A549 (cell line): ENCODE data around the gene PNMA8B. TPM values are rescaled to one million over a fixed set of nuclear protein-coding genes. Genes with fewer than 3 reads are reported as not detected.

Source experiments
- ATAC-seq, 2 experiments: fragments of 200-7000 bp in 1 of 2; fragments of >200 bp in 1 of 2; cut with Nextera tagmentation in 1 of 2; cut with Tn5 transposase in 1 of 2; 3 replicates each; pipeline versions ENCODE4 v1.8.0 to v1.9.1; 2018 to 2020; ENCODE audit warnings: mild to moderate bottlenecking in 1 of 2, moderate library complexity in 1 of 2
- CTCF ChIA-PET: fragments of 300-600 bp; sonication (Branson Sonifier 250); formaldehyde crosslinking; extraction: SDS; loops from one replicate; lab custom pipeline; 2021; ENCODE audit warnings: antibody characterized with exemption, inconsistent platforms; lab: Yijun Ruan, JAX
- POLR2A ChIA-PET: fragments of 350-600 bp; formaldehyde crosslinking; extraction: SDS; loops from one replicate; lab custom pipeline; 2021; ENCODE audit warnings: antibody characterized with exemption, inconsistent platforms; lab: Yijun Ruan, JAX
- DNase-seq, 2 experiments: peaks; one replicate each; pipeline versions ENCODE4 v3.0.0 to v3.0.0-alpha.2; 2011 to 2016; ENCODE audit warnings: low read depth in 1 of 2, low spot score in 1 of 2
- FAIRE-seq: peaks from 2 replicates; lab custom pipeline; 2011; peaks lifted over from hg19 to GRCh38; lab: Jason Lieb, UNC
- H3K27ac ChIP-seq, 2 experiments: fragments of >200 bp; sonication (Bioruptor Twin); formaldehyde crosslinking; 3 replicates each; pipeline ENCODE4 v1.5.1; 2016 to 2017
- H3K4me1 ChIP-seq: fragments of >200 bp; sonication (Bioruptor Twin); formaldehyde crosslinking; 3 replicates; pipeline ENCODE4 v1.6.1; 2016
- H3K4me2 ChIP-seq: fragments of >200 bp; sonication (Bioruptor Twin); formaldehyde crosslinking; 3 replicates; pipeline ENCODE4 v1.6.1; 2016
- H3K4me3 ChIP-seq: fragments of >200 bp; sonication (Bioruptor Twin); formaldehyde crosslinking; 3 replicates; pipeline ENCODE4 v1.5.1; 2016
- H3K9me3 ChIP-seq: fragments of >200 bp; sonication (Bioruptor Twin); formaldehyde crosslinking; 3 replicates; pipeline ENCODE4 v1.6.1; 2016
- ATOH8 ChIP-seq: fragments of 250-450 bp; sonication (Bioruptor Pico); IDR thresholded peaks from 2 replicates; pipeline ENCODE4 v1.5.0; 2020; ENCODE audit warnings: low read depth, mild to moderate bottlenecking, moderate library complexity
- BHLHE40 ChIP-seq: IDR thresholded peaks from 2 replicates; pipeline ENCODE4 v1.6.1; 2012; ENCODE audit warnings: low read depth, low read length, inconsistent platforms
- CEBPB ChIP-seq, 2 experiments: fragments of >200 bp in 1 of 2; sonication (Bioruptor Twin) in 1 of 2; formaldehyde crosslinking in 1 of 2; IDR thresholded peaks; 2 replicates each; pipeline ENCODE4 v1.6.1; 2012 to 2016
- CHD2 ChIP-seq: fragments of 150-350 bp; IDR thresholded peaks from 2 replicates; pipeline ENCODE4 v1.6.1; 2014; ENCODE audit warnings: low read length; ENCODE audit not compliant: partially characterized antibody
- CTCF ChIP-seq: fragments of >200 bp; sonication (Bioruptor Twin); formaldehyde crosslinking; IDR thresholded peaks from 3 replicates; pipeline ENCODE4 v1.5.1; 2016
- FOSL2 ChIP-seq, 2 experiments: fragments of 450-650 bp in 1 of 2; fragments of >200 bp in 1 of 2; sonication (Bioruptor Twin) in 1 of 2; formaldehyde crosslinking; IDR thresholded peaks; 2 replicates each; pipeline versions ENCODE4 v1.5.0 to v1.6.1; 2016 to 2020; ENCODE audit warnings: mild to moderate bottlenecking in 1 of 2, moderate library complexity in 1 of 2
- HDAC2 ChIP-seq: fragments of 200-600 bp; sonication (generic); IDR thresholded peaks from 2 replicates; pipeline ENCODE4 v1.6.1; 2016
- HES2 ChIP-seq: fragments of >200 bp; sonication (Bioruptor Twin); formaldehyde crosslinking; IDR thresholded peaks from 2 replicates; pipeline ENCODE4 v1.6.1; 2016
- HOXA7 ChIP-seq: fragments of 250-450 bp; sonication (Bioruptor Pico); IDR thresholded peaks from 2 replicates; pipeline ENCODE4 v1.5.0; 2020; ENCODE audit warnings: mild to moderate bottlenecking, moderate library complexity
- HOXB13 ChIP-seq: fragments of 250-450 bp; sonication (Bioruptor Pico); IDR thresholded peaks from 2 replicates; pipeline ENCODE4 v1.5.0; 2020; ENCODE audit warnings: low read depth, mild to moderate bottlenecking, moderate library complexity
- KDM5A ChIP-seq: fragments of 200-600 bp; sonication (generic); IDR thresholded peaks from 2 replicates; pipeline ENCODE4 v1.6.1; 2016; ENCODE audit warnings: antibody characterized with exemption, mild to moderate bottlenecking
- MAFK ChIP-seq: fragments of 450-650 bp; IDR thresholded peaks from 2 replicates; pipeline ENCODE4 v1.6.1; 2014; ENCODE audit not compliant: partially characterized antibody
- NFE2L2 ChIP-seq: fragments of 150-350 bp; conservative IDR thresholded peaks from 2 replicates; pipeline ENCODE4 v1.6.1; 2014; ENCODE audit warnings: low read length
- NPAS2 ChIP-seq: fragments of 250-450 bp; sonication (Bioruptor Pico); IDR thresholded peaks from 2 replicates; pipeline ENCODE4 v1.8.0; 2022; ENCODE audit warnings: mild to moderate bottlenecking, moderate library complexity, borderline replicate concordance
- NR3C1 ChIP-seq: fragments of >200 bp; sonication (Bioruptor Twin); formaldehyde crosslinking; IDR thresholded peaks from 3 replicates; pipeline ENCODE4 v1.6.1; 2017
- PBX3 ChIP-seq: IDR thresholded peaks from 2 replicates; pipeline ENCODE4 v1.6.1; 2012
- PHF8 ChIP-seq: fragments of 200-600 bp; sonication (generic); IDR thresholded peaks from 2 replicates; pipeline ENCODE4 v1.6.1; 2016; ENCODE audit warnings: low read depth, mild to moderate bottlenecking, antibody characterized with exemption, moderate library complexity, borderline replicate concordance
- POLR2AphosphoS2 ChIP-seq: conservative IDR thresholded peaks from 2 replicates; pipeline ENCODE4 v1.6.1; 2012; ENCODE audit warnings: low read length, improper control_type of control experiment, inconsistent platforms
- RARB ChIP-seq: fragments of 250-450 bp; sonication (Bioruptor Pico); IDR thresholded peaks from 2 replicates; pipeline ENCODE4 v1.8.0; 2021; ENCODE audit warnings: mild to moderate bottlenecking, moderate library complexity
- RFX5 ChIP-seq: fragments of 450-650 bp; IDR thresholded peaks from 2 replicates; pipeline ENCODE4 v1.7.1; 2014; ENCODE audit warnings: antibody characterized with exemption, mild to moderate bottlenecking, moderate library complexity
- SMC3 ChIP-seq: fragments of >200 bp; sonication (Bioruptor Twin); formaldehyde crosslinking; IDR thresholded peaks from 3 replicates; pipeline ENCODE4 v1.6.1; 2018; ENCODE audit warnings: inconsistent platforms
- TP53 ChIP-seq: fragments of 250-450 bp; sonication (Bioruptor Pico); IDR thresholded peaks from 2 replicates; pipeline ENCODE4 v1.5.0; 2021; ENCODE audit warnings: mild to moderate bottlenecking, moderate library complexity
- USF2 ChIP-seq: fragments of 450-650 bp; IDR thresholded peaks from 2 replicates; pipeline ENCODE4 v1.6.1; 2014; ENCODE audit warnings: antibody characterized with exemption
- ZFP36 ChIP-seq: fragments of 450-650 bp; IDR thresholded peaks from 2 replicates; pipeline ENCODE4 v1.6.1; 2014; ENCODE audit warnings: borderline replicate concordance; ENCODE audit not compliant: partially characterized antibody
- ZNF302 ChIP-seq: fragments of 250-450 bp; sonication (Bioruptor Pico); IDR thresholded peaks from 2 replicates; pipeline ENCODE4 v1.9.0; 2021; ENCODE audit warnings: inconsistent platforms, mild to moderate bottlenecking, moderate library complexity
- WGBS: methylation state at CpG from one replicate; pipeline ENCODE4 v1.1.6; 2017; ENCODE audit errors: missing lambda C conversion rate; 5-methylcytosine and 5-hydroxymethylcytosine counted together
- polyA plus RNA-seq, 4 experiments: library from polyadenylated mRNA; depleted of rRNA in 3 of 4; stranded (reverse); fragments of >200 nt; fragmentation: RNase III in 1 of 4; extraction: RNeasy Plus Mini Kit Qiagen cat#74134 plus additional on column Dnase treatment in 1 of 4; gene quantifications; 2 replicates in 3 of 4; 3 replicates in 1 of 4; pipeline ENCODE4 v1.2.3, GENCODE V29; 2011 to 2017

The PNMA8B gene
- polyA plus RNA-seq, 2 of the 4 experiments (the other 2 are of a cell fraction), result not detected

GRCh38 chr19:46484656-46485055, 11.0 kb downstream of the PNMA8B start:
- CTCF ChIA-PET, result interaction anchor here (0.9 to 17.0 kb wide), 13 partner anchors 7 to 456 kb away, joined by 3 to 358 read pairs (median 3); no protein-coding TSS in a partner anchor
- Histone ChIP-seq H3K4me3 (no peak overlapping the region), H3K4me1 (peaks cover 10% of the 10 kb centered on the region; the same call in 1 of the 3 replicates), H3K4me2 (no peak overlapping the region), H3K27ac (no peak overlapping the region)
- DNase-seq (no peak), FAIRE-seq (peak; percentile 32), ATAC-seq (no peak)
- 68% methylated on average over 4 of the region's 4 CpGs for WGBS
- TF ChIP-seq FOSL2 (IDR thresholded peaks at IDR 0.05) (no peak), FOSL2 (CRISPR knock-in tag; IDR thresholded peaks at IDR 0.05) (no peak), HES2 (no peak), NR3C1 (no peak), HOXA7 (no peak)
- TF ChIP-seq, all 56 proteins: peak for 0
- H3K9me3 ChIP-seq, result no peaks in the 10 kb centered on the region
- POLR2A ChIA-PET, result no interaction called here

- POLR2A ChIA-PET, result no interaction called here
- WGBS, result 3% methylated on average over 3 of the region's 3 CpGs
- TF ChIP-seq ZFP36, result no peak
- no peak for TF ChIP-seq HDAC2
- TF ChIP-seq RARB, result no peak
- TF ChIP-seq MAFK, result peak; percentile 34
Observed at GRCh38 chr19:46482631-46483030, 13.0 kb downstream of the PNMA8B start.

GRCh38 chr19:46481947-46482346, 13.7 kb downstream of the PNMA8B start:
- POLR2A ChIA-PET, result no interaction called here

More at GRCh38 chr19:46482631-46483030, 13.0 kb downstream of the PNMA8B start:
- CTCF ChIA-PET, result interaction anchor here (0.8 to 17.0 kb wide), 8 partner anchors 9 to 202 kb away, joined by 3 to 358 read pairs (median 7); partner anchors contain the start of gene PPP5C
- no peak overlapping the region for H3K27ac ChIP-seq
- no peak overlapping the region for H3K4me3 ChIP-seq
- peaks cover 5% of the 10 kb centered on the region; the same call in 1 of the 3 replicates for H3K4me1 ChIP-seq
- H3K9me3 ChIP-seq, result no peaks in the 10 kb centered on the region
- no peak for DNase-seq
- no peak for FAIRE-seq
- no peak overlapping the region for H3K4me2 ChIP-seq
- no peak for ATAC-seq

More at GRCh38 chr19:46481947-46482346, 13.7 kb downstream of the PNMA8B start:
- DNase-seq, result no peak
- no peak for ATAC-seq
- H3K27ac ChIP-seq, result no peak overlapping the region
- no peak for TF ChIP-seq ZNF302 (CRISPR knock-in tag)
- TF ChIP-seq ATOH8, result no peak
- TF ChIP-seq NR3C1, result no peak
- TF ChIP-seq CHD2, result no peak
- TF ChIP-seq CEBPB (IDR thresholded peaks at IDR 0.05), result no peak
- no peak for TF ChIP-seq USF2
- no peak for TF ChIP-seq HOXB13 (CRISPR knock-in tag)
- no peak for TF ChIP-seq NFE2L2
- no peak for TF ChIP-seq HOXA7
- no peak for TF ChIP-seq SMC3
- no peak for TF ChIP-seq CTCF
- no peak for TF ChIP-seq KDM5A
- TF ChIP-seq RFX5, result no peak
- no peak for TF ChIP-seq NPAS2 (CRISPR knock-in tag)
- no peak for TF ChIP-seq TP53 (CRISPR knock-in tag)
- TF ChIP-seq POLR2AphosphoS2, result no peak
- TF ChIP-seq PHF8, result no peak
- no peak for TF ChIP-seq PBX3
- no peak for TF ChIP-seq BHLHE40
- CTCF ChIA-PET, result interaction anchor here (1.3 to 17.0 kb wide), 5 partner anchors 10 to 201 kb away, joined by 4 to 358 read pairs (median 9); no protein-coding TSS in a partner anchor
- H3K4me3 ChIP-seq, result no peak overlapping the region
- H3K4me2 ChIP-seq, result no peak overlapping the region
- H3K4me1 ChIP-seq, result no peaks in the 10 kb centered on the region
- FAIRE-seq, result no peak
- H3K9me3 ChIP-seq, result no peaks in the 10 kb centered on the region
- WGBS, result 53% methylated on average over 5 of the region's 5 CpGs
